Measurements from ENCODE around the gene LCMT1. TPM values are rescaled to one million over a fixed set of nuclear protein-coding genes. Genes with fewer than 3 reads are reported as not detected.

LCMT1 gene
- total and polyA plus RNA-seq, 9 of the 15 experiments (the other 6 are each of a cell fraction or from before 2014, with no cell fraction given): 20.0 to 42.8 (median 32.3) TPM

GRCh38 chr16:25106567-25107465 lies 4.7 kb upstream of the LCMT1 start (continued):
- no peak for TF ChIP-seq NFYB (IDR thresholded peaks at IDR 0.05; ENCODE audit: extremely low read depth, insufficient read length)
- TF ChIP-seq GTF2E2 (tag; IDR thresholded peaks at IDR 0.05): peak; percentile 45; the same call in 1 of the 2 replicates
- TF ChIP-seq ETV6 (IDR thresholded peaks at IDR 0.05; ENCODE audit: borderline replicate concordance in 1 of 2, low read depth in 2 of 2, low read length in 1 of 2): no peak; a peak in 1 of 4 replicates
- no peak for TF ChIP-seq ETV6 (CRISPR knock-in tag; IDR thresholded peaks at IDR 0.05; ENCODE audit: borderline replicate concordance)
- TF ChIP-seq NBN (IDR thresholded peaks at IDR 0.05; ENCODE audit: low read depth): no peak
- TF ChIP-seq, protein P1, sequence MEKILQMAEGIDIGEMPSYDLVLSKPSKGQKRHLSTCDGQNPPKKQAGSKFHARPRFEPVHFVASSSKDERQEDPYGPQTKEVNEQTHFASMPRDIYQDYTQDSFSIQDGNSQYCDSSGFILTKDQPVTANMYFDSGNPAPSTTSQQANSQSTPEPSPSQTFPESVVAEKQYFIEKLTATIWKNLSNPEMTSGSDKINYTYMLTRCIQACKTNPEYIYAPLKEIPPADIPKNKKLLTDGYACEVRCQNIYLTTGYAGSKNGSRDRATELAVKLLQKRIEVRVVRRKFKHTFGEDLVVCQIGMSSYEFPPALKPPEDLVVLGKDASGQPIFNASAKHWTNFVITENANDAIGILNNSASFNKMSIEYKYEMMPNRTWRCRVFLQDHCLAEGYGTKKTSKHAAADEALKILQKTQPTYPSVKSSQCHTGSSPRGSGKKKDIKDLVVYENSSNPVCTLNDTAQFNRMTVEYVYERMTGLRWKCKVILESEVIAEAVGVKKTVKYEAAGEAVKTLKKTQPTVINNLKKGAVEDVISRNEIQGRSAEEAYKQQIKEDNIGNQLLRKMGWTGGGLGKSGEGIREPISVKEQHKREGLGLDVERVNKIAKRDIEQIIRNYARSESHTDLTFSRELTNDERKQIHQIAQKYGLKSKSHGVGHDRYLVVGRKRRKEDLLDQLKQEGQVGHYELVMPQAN (IDR thresholded peaks at IDR 0.05; ENCODE audit: borderline replicate concordance): peak; percentile 74
- TF ChIP-seq NRF1 (conservative IDR thresholded peaks at IDR 0.05 in 1 of 2, IDR thresholded peaks at IDR 0.05 in 1 of 2): peak in 1 of 2 experiments; percentile 45; a peak in 2 of 4 replicates
- 0 out of 2 replicates have a peak, but pooled peaks have one; percentile 74 for TF ChIP-seq ELK1 (CRISPR knock-in tag; IDR thresholded peaks at IDR 0.05)
- no peak for TF ChIP-seq NFE2 (IDR thresholded peaks at IDR 0.05; ENCODE audit: low read depth)
- TF ChIP-seq NR4A1 (CRISPR knock-in tag; IDR thresholded peaks at IDR 0.05): no peak
- TF ChIP-seq NR4A1 (tag; IDR thresholded peaks at IDR 0.05): 0 out of 2 replicates have a peak, but pooled peaks have one; percentile 6
- peak; percentile 64 for TF ChIP-seq JUND (IDR thresholded peaks at IDR 0.05; ENCODE audit: borderline replicate concordance, low read depth, low read length)
- no peak; the same call in 2 of the 3 replicates for TF ChIP-seq JUND (tag; IDR thresholded peaks at IDR 0.05; ENCODE audit: borderline replicate concordance, low read depth, low read length)
- TF ChIP-seq CREBBP (IDR thresholded peaks at IDR 0.05; ENCODE audit: low read depth, low read length): no peak
- peak; percentile 61; the same call in 1 of the 2 replicates for TF ChIP-seq ZNF766 (CRISPR knock-in tag; conservative IDR thresholded peaks at IDR 0.05)
- no peak for TF ChIP-seq RBM14 (IDR thresholded peaks at IDR 0.05; ENCODE audit: borderline replicate concordance, insufficient read depth, low read depth, low read length)
- peak; percentile 22 for TF ChIP-seq RBM22 (IDR thresholded peaks at IDR 0.05; ENCODE audit: low read depth, low read length, poor library complexity, severe bottlenecking)
- no peak for TF ChIP-seq ZNF121 (CRISPR knock-in tag; conservative IDR thresholded peaks at IDR 0.05)
- no peak for TF ChIP-seq TEAD2 (tag; IDR thresholded peaks at IDR 0.05)
- TF ChIP-seq TBL1XR1 (IDR thresholded peaks at IDR 0.05; ENCODE audit: low read length in 2 of 2): peak in 1 of 2 experiments; percentile 68; a peak in 2 of 4 replicates
- TF ChIP-seq RBBP5 (IDR thresholded peaks at IDR 0.05; ENCODE audit: borderline replicate concordance, insufficient read depth, low read length, poor library complexity, severe bottlenecking): peak; percentile 82
- TF ChIP-seq MBD2 (IDR thresholded peaks at IDR 0.05; ENCODE audit: borderline replicate concordance, low read depth): peak; percentile 54; the same call in 1 of the 2 replicates
- peak in 1 of 2 experiments; percentile 21; a peak in 1 of 4 replicates for TF ChIP-seq SIX5 (IDR thresholded peaks at IDR 0.05; ENCODE audit: borderline replicate concordance in 1 of 2, insufficient read depth in 1 of 2, low read depth in 1 of 2, low read length in 2 of 2)
- TF ChIP-seq U2AF2 (optimal IDR thresholded peaks at IDR 0.05; ENCODE audit: low read depth, low read length): no peak

Data from K562 (cell line).